K562 (cell line): Measurements from ENCODE around the gene NOTO. TPM values are rescaled to one million over a fixed set of nuclear protein-coding genes. Genes with fewer than 3 reads are reported as not detected.
A peak's percentile ranks its signal among the peaks of the same experiment; 100 is the strongest.

Experiments
- ATAC-seq: fragments of 200-7000 bp; cut with Tn5 transposase; 3 replicates; pipeline ENCODE4 v1.9.1; 2020; ENCODE audit warnings: moderate library complexity
- BruUV-seq: library from RNA; stranded (reverse); fragments of 400-500 nt; replicated peaks from 2 replicates; lab custom pipeline; 2021; lab: Mats Ljungman, UMichigan
- CTCF ChIA-PET: fragments of 300-600 bp; formaldehyde crosslinking; extraction: SDS; loops from one replicate; lab custom pipeline; 2021; ENCODE audit warnings: low intra/inter-chr PET ratio; lab: Yijun Ruan, JAX
- POLR2A ChIA-PET: fragments of 300-600, 350-650 bp; sonication (Branson Sonifier 250); formaldehyde crosslinking; extraction: SDS; loops from one replicate; lab custom pipeline; 2021; ENCODE audit warnings: antibody characterized with exemption, inconsistent platforms; lab: Yijun Ruan, JAX
- DNase-seq, 4 experiments: peaks; one replicate each; pipeline versions ENCODE4 v3.0.0 to v3.0.0-alpha.2; 2011 to 2018; ENCODE audit warnings: low spot score in 3 of 4, mixed read lengths in 3 of 4; ENCODE audit errors: extremely low read depth in 1 of 4
- FAIRE-seq: peaks from 2 replicates; lab custom pipeline; 2011; peaks lifted over from hg19 to GRCh38; lab: Jason Lieb, UNC
- H2AFZ ChIP-seq: 2 replicates; pipeline ENCODE4 v1.6.0; 2011; ENCODE audit warnings: low read depth, low read length, control low read depth, inconsistent platforms
- H3K27ac ChIP-seq: fragments of 200-600 bp; 3 replicates; pipeline ENCODE4 v1.8.0; 2011; ENCODE audit warnings: low read depth, mild to moderate bottlenecking, control low read depth, inconsistent platforms, low read length, moderate library complexity, mixed read lengths; ENCODE audit errors: extremely low read depth
- H3K27me3 ChIP-seq, 2 experiments: fragments of 300-600 bp in 1 of 2; 2 replicates in 1 of 2; 3 replicates in 1 of 2; pipeline versions ENCODE4 v1.6.0 to v1.8.0; 2011; ENCODE audit warnings: inconsistent platforms in 2 of 2, low read length in 2 of 2, mild to moderate bottlenecking in 1 of 2, mixed read lengths in 1 of 2, moderate library complexity in 1 of 2; ENCODE audit not compliant: control insufficient read depth in 2 of 2, insufficient read depth in 2 of 2
- H3K36me3 ChIP-seq: fragments of 300-600 bp; 3 replicates; pipeline ENCODE4 v1.8.0; 2011; ENCODE audit warnings: mild to moderate bottlenecking, low read length, inconsistent platforms; ENCODE audit not compliant: control insufficient read depth, insufficient read depth
- H3K4me1 ChIP-seq, 2 experiments: fragments of 200-600 bp in 1 of 2; replicated peaks in 1 of 2; 2 replicates in 1 of 2; 3 replicates in 1 of 2; pipeline versions ENCODE4 v1.5.1 to v1.8.0; 2011; ENCODE audit warnings: inconsistent platforms in 2 of 2, low read length in 2 of 2, mild to moderate bottlenecking in 1 of 2, mixed read lengths in 1 of 2, moderate library complexity in 1 of 2; ENCODE audit not compliant: control insufficient read depth in 2 of 2, insufficient read depth in 2 of 2
- H3K4me2 ChIP-seq: 2 replicates; pipeline ENCODE4 v1.6.1; 2011; ENCODE audit warnings: low read length, control low read depth, inconsistent platforms, mixed read lengths; ENCODE audit not compliant: insufficient read depth
- H3K4me3 ChIP-seq: fragments of 200-600 bp; sonication (generic), shearing (Covaris generic); 2 replicates; pipeline ENCODE4 v1.5.1; 2016; ENCODE audit warnings: control low read depth, inconsistent platforms
- H3K79me2 ChIP-seq: fragments of 200-600 bp; 3 replicates; pipeline ENCODE4 v1.8.0; 2011; ENCODE audit warnings: low read length, inconsistent platforms; ENCODE audit not compliant: control insufficient read depth, insufficient read depth
- H3K9ac ChIP-seq, 2 experiments: 2 replicates each; pipeline versions ENCODE4 v1.6.0 to v1.6.1; 2011; ENCODE audit warnings: low read depth in 2 of 2, low read length in 2 of 2, control low read depth in 1 of 2, inconsistent platforms in 1 of 2, mild to moderate bottlenecking in 1 of 2, mixed read lengths in 1 of 2; ENCODE audit not compliant: insufficient read depth in 1 of 2
- H3K9me1 ChIP-seq: one replicate; pipeline ENCODE4 v1.6.0; 2011; ENCODE audit warnings: inconsistent platforms, mild to moderate bottlenecking, low read length, moderate library complexity; ENCODE audit not compliant: control insufficient read depth, insufficient read depth
- H3K9me3 ChIP-seq: replicated peaks from 2 replicates; pipeline ENCODE4 v1.5.1; 2011; ENCODE audit warnings: low read depth, low read length, inconsistent platforms; ENCODE audit not compliant: control insufficient read depth, insufficient read depth
- H4K20me1 ChIP-seq: replicated peaks from 2 replicates; pipeline ENCODE4 v1.6.1; 2011; ENCODE audit warnings: low read length, inconsistent platforms, mixed read lengths; ENCODE audit not compliant: control insufficient read depth, insufficient read depth
- DDX20 ChIP-seq: fragments of 450-650 bp; IDR thresholded peaks from 2 replicates; pipeline ENCODE4 v1.6.1; 2016; ENCODE audit warnings: missing genetic modification characterization, low read depth, mild to moderate bottlenecking, missing compliant biosample characterization, moderate library complexity
- ETS1 ChIP-seq: conservative IDR thresholded peaks from 2 replicates; pipeline ENCODE4 v1.6.1; 2011; ENCODE audit warnings: low read depth, mild to moderate bottlenecking, low read length; ENCODE audit not compliant: control insufficient read depth
- JUND ChIP-seq, 2 experiments: IDR thresholded peaks; 2 replicates in 1 of 2; 3 replicates in 1 of 2; pipeline ENCODE4 v1.6.1; 2011; ENCODE audit warnings: borderline replicate concordance in 2 of 2, low read depth in 2 of 2, low read length in 2 of 2, improper control_type of control experiment in 1 of 2, missing biosample characterization in 1 of 2, missing genetic modification characterization in 1 of 2, missing genetic modification reagents in 1 of 2
- RBM14 ChIP-seq: fragments of 200-400 bp; formaldehyde crosslinking; IDR thresholded peaks from 2 replicates; pipeline ENCODE4 v1.6.1; 2018; ENCODE audit warnings: low read depth, mild to moderate bottlenecking, low read length, moderate library complexity, borderline replicate concordance; ENCODE audit not compliant: insufficient read depth
- RUNX1 ChIP-seq: sonication (generic); IDR thresholded peaks from 2 replicates; pipeline ENCODE4 v1.6.1; 2016; ENCODE audit warnings: antibody characterized with exemption, low read depth
- ZNF165 ChIP-seq: fragments of 250-450 bp; sonication (Bioruptor Pico); IDR thresholded peaks from 2 replicates; pipeline ENCODE4 v1.4.0; 2020; ENCODE audit warnings: borderline replicate concordance
- ZNF316 ChIP-seq: fragments of 450-650 bp; IDR thresholded peaks from 2 replicates; pipeline ENCODE4 v1.6.1; 2016
- ZNF77 ChIP-seq: fragments of 250-450 bp; sonication (Bioruptor Pico); IDR thresholded peaks from 2 replicates; pipeline ENCODE4 v1.5.0; 2020
- ZNF79 ChIP-seq: fragments of 250-450 bp; sonication (Bioruptor Pico); IDR thresholded peaks from 2 replicates; pipeline ENCODE4 v1.4.0; 2020; ENCODE audit warnings: low read depth, mild to moderate bottlenecking, moderate library complexity
- WGBS: fragments of 100-300 bp; shearing (Covaris generic); methylation state at CpG from one replicate; pipeline ENCODE4 v1.1.6; 2016; ENCODE audit warnings: low coverage, mixed read lengths; ENCODE audit not compliant: insufficient coverage; ENCODE audit errors: missing lambda C conversion rate; 5-methylcytosine and 5-hydroxymethylcytosine counted together
- in situ Hi-C: fragments of 300-500 bp; cut with MboI; formaldehyde crosslinking; loops from 4 replicates; pipeline ENCODE4 v1.15.0; 2018; ENCODE audit warnings: inconsistent platforms, mixed read lengths
- intact Hi-C: fragments of 100-400 bp; cut with micrococcal nuclease; formaldehyde crosslinking; loops from 2 replicates; pipeline ENCODE4 v1.14.2; 2022
- polyA plus RNA-seq, 8 experiments: library from polyadenylated mRNA; depleted of rRNA in 4 of 8; stranded (reverse) in 5 of 8; unstranded in 3 of 8; fragments of >200 nt; fragmentation: Nextera tagmentation in 2 of 8; fragmentation: Illumina TruSeq in 1 of 8; extraction: Ambion mirVana in 2 of 8; extraction: Trizol in 1 of 8; gene quantifications; 2 replicates each; pipeline versions ENCODE4 v1.2.1 to v1.2.3, GENCODE V29; 2011 to 2014; ENCODE audit warnings: inconsistent platforms in 1 of 8, missing spikeins in 1 of 8
- total RNA-seq, 7 experiments: library from RNA; depleted of rRNA in 6 of 7; stranded (reverse); fragments of >200 nt in 6 of 7; fragmentation: Illumina TruSeq in 2 of 7; extraction: Trizol in 2 of 7; gene quantifications; 2 replicates each; pipeline versions ENCODE4 v1.2.1 to v1.2.3, GENCODE V29; 2011 to 2021; ENCODE audit warnings: low replicate concordance in 1 of 7
- TF ChIP-seq, protein P1 (sequence below): fragments of 450-650 bp; conservative IDR thresholded peaks from 2 replicates; pipeline ENCODE4 v1.6.1; 2016; ENCODE audit warnings: missing genetic modification characterization, low read depth, mild to moderate bottlenecking, control low read depth, missing compliant biosample characterization

The NOTO gene
- total and polyA plus RNA-seq, 9 of the 15 experiments (the other 6 are each of a cell fraction or from before 2014, with no cell fraction given): not detected

- intact Hi-C loops (no loop called here), in situ Hi-C loops (no loop called here)
- no peak for ATAC-seq
- POLR2A ChIA-PET: interaction anchor here (0.6 kb wide), 1 partner anchor 139 kb away, joined by 3 read pairs; the partner anchor contains the start of gene SFXN5
- Histone ChIP-seq H3K4me3 (no peak overlapping the region), H3K36me3 (no peaks in the 10 kb centered on the region), H3K27ac (no peak overlapping the region), H3K9me1 (no peaks in the 10 kb centered on the region)
- no TSS peak for BruUV-seq
- TF ChIP-seq RBM14 (no peak), ZNF165 (no peak), ETS1 (no peak), ZNF316 (no peak), ZNF79 (no peak), ZNF77 (no peak), RUNX1 (no peak), DDX20 (no peak), JUND (IDR thresholded peaks at IDR 0.05; ENCODE audit: borderline replicate concordance, low read depth, low read length) (no peak), JUND (tag; IDR thresholded peaks at IDR 0.05; ENCODE audit: borderline replicate concordance, low read depth, low read length) (no peak)
- TF ChIP-seq, protein P1, sequence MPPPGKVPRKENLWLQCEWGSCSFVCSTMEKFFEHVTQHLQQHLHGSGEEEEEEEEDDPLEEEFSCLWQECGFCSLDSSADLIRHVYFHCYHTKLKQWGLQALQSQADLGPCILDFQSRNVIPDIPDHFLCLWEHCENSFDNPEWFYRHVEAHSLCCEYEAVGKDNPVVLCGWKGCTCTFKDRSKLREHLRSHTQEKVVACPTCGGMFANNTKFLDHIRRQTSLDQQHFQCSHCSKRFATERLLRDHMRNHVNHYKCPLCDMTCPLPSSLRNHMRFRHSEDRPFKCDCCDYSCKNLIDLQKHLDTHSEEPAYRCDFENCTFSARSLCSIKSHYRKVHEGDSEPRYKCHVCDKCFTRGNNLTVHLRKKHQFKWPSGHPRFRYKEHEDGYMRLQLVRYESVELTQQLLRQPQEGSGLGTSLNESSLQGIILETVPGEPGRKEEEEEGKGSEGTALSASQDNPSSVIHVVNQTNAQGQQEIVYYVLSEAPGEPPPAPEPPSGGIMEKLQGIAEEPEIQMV (tag): no peak
- TF ChIP-seq, all 486 proteins: peak for 0
- Histone ChIP-seq H3K4me1 (peaks cover 15 to 23% of the 10 kb centered on the region in 2 experiments; a peak in 4 of 5 replicates), H4K20me1 (no peaks in the 10 kb centered on the region), H3K9me3 (no peaks in the 10 kb centered on the region), H2AFZ (0 out of 2 replicates have a peak overlapping the region, but pooled peaks have one; percentile 75), H3K27me3 (peaks cover 0 to 6% of the 10 kb centered on the region in 2 experiments; a peak in 2 of 5 replicates), H3K9ac (peak overlapping the region in 1 of 2 experiments; percentile 33; a peak in 1 of 4 replicates), H3K4me2 (no peak overlapping the region), H3K79me2 (peaks cover 16% of the 10 kb centered on the region)
- DNase-seq (no peak), FAIRE-seq (no peak)
- WGBS: 61% methylated on average over 6 of the region's 6 CpGs
- CTCF ChIA-PET: no interaction called here
Measured at GRCh38 chr2:73210696-73211095, 8.3 kb downstream of the NOTO start.
